HepG2 (cell line): ENCODE results near the gene SLC25A22. TPM values are rescaled to one million over a fixed set of nuclear protein-coding genes. Genes with fewer than 3 reads are reported as not detected.
A peak's percentile ranks its signal among the peaks of the same experiment; 100 is the strongest.

Experiments used
- EHMT2 ChIP-seq: fragments of 200-600 bp; sonication (generic); IDR thresholded peaks from 2 replicates; pipeline ENCODE4 v1.7.0; 2017; ENCODE audit warnings: antibody characterized with exemption, low read depth, low read length, borderline replicate concordance
- HNRNPLL ChIP-seq: fragments of 200-400 bp; formaldehyde crosslinking; IDR thresholded peaks from 2 replicates; pipeline ENCODE4 v1.6.1; 2017; ENCODE audit warnings: mild to moderate bottlenecking, low read depth, low read length; ENCODE audit not compliant: poor library complexity, severe bottlenecking
- IRX3 ChIP-seq: sonication (generic); formaldehyde crosslinking; IDR thresholded peaks from 2 replicates; pipeline ENCODE4 v1.8.1; 2023; ENCODE audit warnings: mild to moderate bottlenecking, low read depth, missing genetic modification reagents, borderline replicate concordance
- MEIS1 ChIP-seq: sonication (generic); formaldehyde crosslinking; IDR thresholded peaks from 2 replicates; pipeline ENCODE4 v1.9.0; 2021; ENCODE audit warnings: mild to moderate bottlenecking, missing genetic modification reagents, moderate library complexity, borderline replicate concordance
- NFKB2 ChIP-seq: sonication (generic); formaldehyde crosslinking; IDR thresholded peaks from 2 replicates; pipeline ENCODE4 v1.4.0; 2020; ENCODE audit warnings: missing genetic modification reagents, borderline replicate concordance
- POLR2A ChIP-seq, 2 experiments: IDR thresholded peaks; 2 replicates each; pipeline ENCODE4 v1.6.1; 2011; ENCODE audit warnings: low read depth in 2 of 2, low read length in 2 of 2, mild to moderate bottlenecking in 1 of 2, moderate library complexity in 1 of 2; ENCODE audit not compliant: insufficient read depth in 1 of 2
- RAD21 ChIP-seq: fragments of 450-650 bp; formaldehyde crosslinking; IDR thresholded peaks from 2 replicates; pipeline ENCODE4 v1.5.0; 2020; ENCODE audit warnings: mild to moderate bottlenecking
- RBFOX2 ChIP-seq: fragments of 200-400 bp; formaldehyde crosslinking; IDR thresholded peaks from 2 replicates; pipeline ENCODE4 v1.6.1; 2017; ENCODE audit warnings: low read depth, mild to moderate bottlenecking, low read length
- ZBTB3 ChIP-seq: sonication (generic); formaldehyde crosslinking; IDR thresholded peaks from 2 replicates; pipeline ENCODE4 v1.4.0; 2020; ENCODE audit warnings: low read depth, mild to moderate bottlenecking, moderate library complexity, missing genetic modification reagents, borderline replicate concordance
- ZNF138 ChIP-seq: sonication (generic); formaldehyde crosslinking; IDR thresholded peaks from 2 replicates; pipeline ENCODE4 v1.5.0; 2020; ENCODE audit warnings: mild to moderate bottlenecking, low read depth, missing genetic modification reagents
- ZNF335 ChIP-seq: sonication (generic); formaldehyde crosslinking; IDR thresholded peaks from 2 replicates; pipeline ENCODE4 v1.4.0; 2020; ENCODE audit warnings: missing genetic modification reagents
- ZNF414 ChIP-seq: sonication (generic); formaldehyde crosslinking; IDR thresholded peaks from 2 replicates; pipeline ENCODE4 v1.5.0; 2020; ENCODE audit warnings: missing genetic modification reagents
- ZNF484 ChIP-seq: sonication (generic); formaldehyde crosslinking; IDR thresholded peaks from 2 replicates; pipeline ENCODE4 v1.5.1; 2020; ENCODE audit warnings: mild to moderate bottlenecking, low read depth, missing genetic modification reagents, borderline replicate concordance
- ZNF552 ChIP-seq: sonication (generic); formaldehyde crosslinking; IDR thresholded peaks from 2 replicates; pipeline ENCODE4 v1.9.0; 2022; ENCODE audit warnings: missing genetic modification reagents, mild to moderate bottlenecking, borderline replicate concordance
- ZNF577 ChIP-seq: sonication (generic); formaldehyde crosslinking; IDR thresholded peaks from 2 replicates; pipeline ENCODE4 v1.4.0; 2020; ENCODE audit warnings: mild to moderate bottlenecking, low read depth, missing genetic modification reagents, borderline replicate concordance
- ZSCAN20 ChIP-seq: sonication (generic); formaldehyde crosslinking; IDR thresholded peaks from 2 replicates; pipeline ENCODE4 v1.4.0; 2020; ENCODE audit warnings: missing genetic modification reagents, mild to moderate bottlenecking, borderline replicate concordance
- polyA plus RNA-seq, 8 experiments: library from polyadenylated mRNA; depleted of rRNA in 3 of 8; stranded (reverse) in 7 of 8; unstranded in 1 of 8; fragments of >200 nt; fragmentation: Illumina TruSeq in 4 of 8; extraction: Trizol in 4 of 8; gene quantifications; 2 replicates each; pipeline versions ENCODE4 v1.2.1 to v1.2.3, GENCODE V29; 2011 to 2016; ENCODE audit warnings: low read depth in 4 of 8, missing spikeins in 1 of 8, mixed read lengths in 1 of 8; ENCODE audit not compliant: insufficient read depth in 1 of 8
- total RNA-seq, 5 experiments: library from RNA; depleted of rRNA; stranded (reverse); fragments of >200 nt; fragmentation: Illumina TruSeq; extraction: Trizol; gene quantifications; 2 replicates each; pipeline ENCODE4 v1.2.3, GENCODE V29; 2016; ENCODE audit warnings: low read depth in 1 of 5
- TF ChIP-seq, protein P1 (sequence below), 2 experiments: fragments of 450-650 bp in 1 of 2; sonication (generic) in 1 of 2; formaldehyde crosslinking in 1 of 2; IDR thresholded peaks; 2 replicates each; pipeline versions ENCODE4 v1.6.1 to v1.8.0; 2016 to 2022; ENCODE audit warnings: antibody characterized with exemption in 1 of 2, mild to moderate bottlenecking in 1 of 2, missing genetic modification reagents in 1 of 2
- TF ChIP-seq, protein P2 (sequence below): sonication (generic); formaldehyde crosslinking; IDR thresholded peaks from 2 replicates; pipeline ENCODE4 v1.4.0; 2020; ENCODE audit warnings: missing genetic modification reagents, mild to moderate bottlenecking, borderline replicate concordance

Gene SLC25A22
- total and polyA plus RNA-seq, 2 of the 13 experiments (the other 11 are each of a cell fraction or from before 2014, with no cell fraction given), result 12.4 to 19.2 TPM

DNA sequence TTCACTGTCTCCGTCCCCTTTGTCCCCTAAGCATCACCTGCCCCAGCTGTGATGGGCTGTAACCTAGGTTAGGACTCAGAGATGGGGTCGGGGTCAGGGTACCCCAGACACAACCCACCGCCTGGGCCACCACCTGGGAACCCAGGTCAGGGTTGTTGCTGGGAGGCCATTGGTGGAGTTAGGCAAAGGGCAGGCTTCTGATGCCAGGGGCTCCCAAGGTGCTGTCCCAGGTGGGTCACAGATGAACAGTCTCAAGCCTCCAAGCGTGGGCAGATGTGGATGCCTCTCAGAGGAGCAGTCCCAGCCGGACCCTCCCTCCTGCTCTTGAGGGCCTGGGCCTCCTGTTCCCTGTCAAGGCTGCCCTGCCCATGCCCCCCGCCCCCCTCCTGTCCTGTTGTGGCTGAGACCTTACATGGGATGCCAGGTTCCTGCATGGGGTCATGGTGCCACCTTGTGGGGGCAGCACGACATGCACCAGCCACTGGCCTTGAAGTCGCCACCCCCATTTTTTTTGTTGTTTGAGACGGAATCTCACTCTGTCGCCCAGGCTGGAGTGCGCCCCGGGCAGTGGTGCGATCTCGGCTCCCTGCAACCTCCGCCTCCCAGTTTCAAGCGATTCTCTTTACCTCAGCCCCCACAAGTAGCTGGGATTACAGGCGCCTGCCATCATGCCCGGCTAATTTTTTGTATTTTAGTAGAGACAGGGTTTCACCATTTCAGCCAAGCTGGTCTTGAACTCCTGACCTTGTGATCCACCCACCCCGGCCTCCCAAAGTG is 32.9 kb downstream of the SLC25A22 start (continued):
- TF ChIP-seq, protein P1, sequence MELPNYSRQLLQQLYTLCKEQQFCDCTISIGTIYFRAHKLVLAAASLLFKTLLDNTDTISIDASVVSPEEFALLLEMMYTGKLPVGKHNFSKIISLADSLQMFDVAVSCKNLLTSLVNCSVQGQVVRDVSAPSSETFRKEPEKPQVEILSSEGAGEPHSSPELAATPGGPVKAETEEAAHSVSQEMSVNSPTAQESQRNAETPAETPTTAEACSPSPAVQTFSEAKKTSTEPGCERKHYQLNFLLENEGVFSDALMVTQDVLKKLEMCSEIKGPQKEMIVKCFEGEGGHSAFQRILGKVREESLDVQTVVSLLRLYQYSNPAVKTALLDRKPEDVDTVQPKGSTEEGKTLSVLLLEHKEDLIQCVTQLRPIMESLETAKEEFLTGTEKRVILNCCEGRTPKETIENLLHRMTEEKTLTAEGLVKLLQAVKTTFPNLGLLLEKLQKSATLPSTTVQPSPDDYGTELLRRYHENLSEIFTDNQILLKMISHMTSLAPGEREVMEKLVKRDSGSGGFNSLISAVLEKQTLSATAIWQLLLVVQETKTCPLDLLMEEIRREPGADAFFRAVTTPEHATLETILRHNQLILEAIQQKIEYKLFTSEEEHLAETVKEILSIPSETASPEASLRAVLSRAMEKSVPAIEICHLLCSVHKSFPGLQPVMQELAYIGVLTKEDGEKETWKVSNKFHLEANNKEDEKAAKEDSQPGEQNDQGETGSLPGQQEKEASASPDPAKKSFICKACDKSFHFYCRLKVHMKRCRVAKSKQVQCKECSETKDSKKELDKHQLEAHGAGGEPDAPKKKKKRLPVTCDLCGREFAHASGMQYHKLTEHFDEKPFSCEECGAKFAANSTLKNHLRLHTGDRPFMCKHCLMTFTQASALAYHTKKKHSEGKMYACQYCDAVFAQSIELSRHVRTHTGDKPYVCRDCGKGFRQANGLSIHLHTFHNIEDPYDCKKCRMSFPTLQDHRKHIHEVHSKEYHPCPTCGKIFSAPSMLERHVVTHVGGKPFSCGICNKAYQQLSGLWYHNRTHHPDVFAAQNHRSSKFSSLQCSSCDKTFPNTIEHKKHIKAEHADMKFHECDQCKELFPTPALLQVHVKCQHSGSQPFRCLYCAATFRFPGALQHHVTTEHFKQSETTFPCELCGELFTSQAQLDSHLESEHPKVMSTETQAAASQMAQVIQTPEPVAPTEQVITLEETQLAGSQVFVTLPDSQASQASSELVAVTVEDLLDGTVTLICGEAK (IDR thresholded peaks at IDR 0.05), result no peak
- TF ChIP-seq, protein P1 (CRISPR knock-in tag; IDR thresholded peaks at IDR 0.05), result no peak
- no peak; a peak in 1 of 4 replicates for TF ChIP-seq POLR2A (IDR thresholded peaks at IDR 0.05; ENCODE audit: insufficient read depth in 1 of 2, low read depth in 2 of 2, low read length in 2 of 2)
- TF ChIP-seq, protein P2, sequence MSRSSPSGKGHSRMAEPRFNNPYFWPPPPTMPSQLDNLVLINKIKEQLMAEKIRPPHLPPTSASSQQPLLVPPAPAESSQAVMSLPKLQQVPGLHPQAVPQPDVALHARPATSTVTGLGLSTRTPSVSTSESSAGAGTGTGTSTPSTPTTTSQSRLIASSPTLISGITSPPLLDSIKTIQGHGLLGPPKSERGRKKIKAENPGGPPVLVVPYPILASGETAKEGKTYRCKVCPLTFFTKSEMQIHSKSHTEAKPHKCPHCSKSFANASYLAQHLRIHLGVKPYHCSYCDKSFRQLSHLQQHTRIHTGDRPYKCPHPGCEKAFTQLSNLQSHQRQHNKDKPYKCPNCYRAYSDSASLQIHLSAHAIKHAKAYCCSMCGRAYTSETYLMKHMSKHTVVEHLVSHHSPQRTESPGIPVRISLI (CRISPR knock-in tag), result peak; percentile 45; the same call in 1 of the 2 replicates
- TF ChIP-seq NFKB2 (CRISPR knock-in tag), result no peak
- TF ChIP-seq EHMT2, result no peak
- no peak for TF ChIP-seq ZNF552 (CRISPR knock-in tag)
- no peak for TF ChIP-seq ZNF138 (CRISPR knock-in tag)
- no peak for TF ChIP-seq IRX3 (CRISPR knock-in tag)
- TF ChIP-seq RAD21, result peak; percentile 73
- TF ChIP-seq HNRNPLL, result peak; percentile 13
- peak; percentile 37; the same call in 1 of the 2 replicates for TF ChIP-seq RBFOX2
- TF ChIP-seq ZBTB3 (CRISPR knock-in tag), result no peak
- TF ChIP-seq ZSCAN20, result no peak
- TF ChIP-seq ZNF414 (CRISPR knock-in tag), result no peak
- TF ChIP-seq ZNF484 (CRISPR knock-in tag), result no peak
- no peak for TF ChIP-seq ZNF335 (CRISPR knock-in tag)
- TF ChIP-seq ZNF577, result no peak
- TF ChIP-seq MEIS1 (CRISPR knock-in tag), result no peak
